Activated T-helper 2 cell treated with anti-CD3 and anti-CD28 coated beads, Interferon-gamma antibody, Interleukin-2, Interleukin-4, amounts not matched to agents 10 μg/mL and 5 μg/mL and 100 μg/mL, durations not matched to agents 14 hours and 24 hours and 36 hours (primary cell): ENCODE data around the gene RIMOC1. TPM values are rescaled to one million over a fixed set of nuclear protein-coding genes. Genes with fewer than 3 reads are reported as not detected.
"Not testable (repeated sequence)": the region's sequence is repeated elsewhere in the genome, so short reads cannot be mapped to it uniquely, and the experiment has no call there.

Source experiments
- DNase-seq: peaks from one replicate; pipeline ENCODE4 v3.0.0; 2021; ENCODE audit warnings: low spot score
- H3K27ac Mint-ChIP-seq: one replicate; pipeline ENCODE4 v1.8.0; 2021; ENCODE audit warnings: mixed read lengths
- H3K27me3 Mint-ChIP-seq: one replicate; pipeline ENCODE4 v1.8.0; 2021; ENCODE audit warnings: low read depth, mixed read lengths
- H3K36me3 Mint-ChIP-seq: one replicate; pipeline ENCODE4 v1.8.0; 2021; ENCODE audit warnings: low read depth, mixed read lengths
- H3K4me1 Mint-ChIP-seq: one replicate; pipeline ENCODE4 v1.8.0; 2021; ENCODE audit warnings: low read depth, mixed read lengths
- H3K4me3 Mint-ChIP-seq: one replicate; pipeline ENCODE4 v1.8.0; 2021; ENCODE audit warnings: low read depth, mild to moderate bottlenecking, moderate library complexity, mixed read lengths
- H3K9me3 Mint-ChIP-seq: one replicate; pipeline ENCODE4 v1.8.0; 2021; ENCODE audit warnings: mixed read lengths
- intact Hi-C: fragments of 100-400 bp; cut with micrococcal nuclease; formaldehyde crosslinking; loops from one replicate; pipeline ENCODE4 v1.15.1; 2023
- total RNA-seq: library from RNA; stranded (reverse); gene quantifications from 2 replicates; pipeline ENCODE4 v1.2.3, GENCODE V29; 2022

The RIMOC1 gene
- total RNA-seq, 1 donor from 2014 or later: 26.6 TPM

DNA sequence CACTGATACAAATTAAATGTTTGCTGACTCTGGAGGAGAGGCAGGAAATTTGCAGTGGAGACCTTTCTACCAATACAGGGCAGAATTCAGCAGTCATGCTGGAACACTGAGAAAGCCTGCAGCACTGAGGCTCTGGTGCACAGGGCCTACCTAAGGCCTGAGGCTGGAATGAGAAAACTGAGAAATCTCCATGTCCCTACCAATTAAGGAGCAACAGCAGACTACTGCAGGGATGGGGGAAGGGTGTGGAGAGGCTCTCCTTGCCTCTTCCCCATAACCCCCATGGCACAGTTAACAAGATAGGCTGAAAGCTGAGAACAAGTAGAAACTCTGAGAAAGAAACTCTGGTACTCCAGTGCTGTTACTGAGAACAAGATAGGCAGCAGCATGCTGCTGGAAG, 31.4 kb downstream of the RIMOC1 start:
- H3K9me3 Mint-ChIP-seq: no peaks in the 10 kb centered on the region
- no peaks in the 10 kb centered on the region for H3K4me1 Mint-ChIP-seq
- H3K4me3 Mint-ChIP-seq: no peak overlapping the region
- H3K27ac Mint-ChIP-seq: no peak overlapping the region
- H3K27me3 Mint-ChIP-seq: no peaks in the 10 kb centered on the region
- intact Hi-C loops: no loop called here
- H3K36me3 Mint-ChIP-seq: peaks cover 26% of the 10 kb centered on the region
- no peak for DNase-seq

DNA sequence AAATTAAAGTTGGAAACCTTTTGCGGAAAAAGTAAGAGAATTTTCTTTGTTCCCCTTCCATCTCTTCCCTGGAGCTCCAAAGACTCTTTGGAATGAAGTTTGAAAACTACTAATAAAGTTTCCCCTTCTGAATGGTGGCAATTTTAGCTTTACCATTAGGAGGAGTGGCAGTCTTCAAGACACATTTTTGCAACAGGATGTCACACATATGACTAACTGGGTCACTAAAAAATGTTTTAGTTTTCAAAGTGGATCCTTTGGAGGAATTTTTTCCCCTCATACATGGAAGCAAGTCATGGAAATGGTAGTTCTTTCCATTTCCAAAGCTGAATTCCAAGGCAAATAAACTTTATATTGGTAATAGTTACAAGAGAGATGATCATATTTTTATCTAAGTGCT, 36.5 kb downstream of the RIMOC1 start:
- Mint-ChIP-seq H3K36me3 (peaks cover 8% of the 10 kb centered on the region), H3K9me3 (no peaks in the 10 kb centered on the region), H3K4me3 (no peak overlapping the region), H3K4me1 (no peaks in the 10 kb centered on the region), H3K27ac (no peak overlapping the region), H3K27me3 (no peaks in the 10 kb centered on the region)
- no peak for DNase-seq
- intact Hi-C loops: no loop called here

DNA sequence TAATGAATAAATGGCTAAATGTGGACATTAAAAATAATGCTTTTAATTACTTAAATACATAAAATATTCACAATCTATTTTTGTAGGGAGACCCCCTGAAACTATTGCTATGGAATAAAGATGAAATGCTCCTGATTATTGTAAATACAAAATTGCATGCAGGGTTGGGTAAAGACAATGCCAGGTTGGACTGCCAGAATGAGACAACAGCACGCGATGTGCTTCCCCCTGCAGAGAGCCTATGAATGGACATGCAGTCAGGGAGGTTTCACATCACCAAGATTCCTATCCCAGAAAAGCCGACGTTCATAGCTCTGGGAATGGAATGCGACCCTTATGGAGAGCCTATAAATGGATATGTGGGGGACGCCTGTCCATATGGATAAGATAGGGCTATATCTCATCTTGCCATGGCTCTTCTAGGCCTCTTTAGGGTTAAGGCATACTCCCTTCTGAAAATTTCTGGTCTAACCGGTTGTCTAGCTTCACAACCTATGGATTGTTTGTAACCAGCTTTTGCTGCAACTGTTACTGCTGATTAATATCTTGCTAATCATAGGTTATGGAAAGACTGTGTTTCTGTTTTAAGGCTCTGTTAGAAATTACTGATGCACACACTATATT, 41.3 kb downstream of the RIMOC1 start:
- DNase-seq, H3K27me3 Mint-ChIP-seq, intact Hi-C loops, H3K9me3 Mint-ChIP-seq, H3K4me3 Mint-ChIP-seq, H3K36me3 Mint-ChIP-seq, H3K27ac Mint-ChIP-seq, H3K4me1 Mint-ChIP-seq: not testable (repeated sequence)

DNA sequence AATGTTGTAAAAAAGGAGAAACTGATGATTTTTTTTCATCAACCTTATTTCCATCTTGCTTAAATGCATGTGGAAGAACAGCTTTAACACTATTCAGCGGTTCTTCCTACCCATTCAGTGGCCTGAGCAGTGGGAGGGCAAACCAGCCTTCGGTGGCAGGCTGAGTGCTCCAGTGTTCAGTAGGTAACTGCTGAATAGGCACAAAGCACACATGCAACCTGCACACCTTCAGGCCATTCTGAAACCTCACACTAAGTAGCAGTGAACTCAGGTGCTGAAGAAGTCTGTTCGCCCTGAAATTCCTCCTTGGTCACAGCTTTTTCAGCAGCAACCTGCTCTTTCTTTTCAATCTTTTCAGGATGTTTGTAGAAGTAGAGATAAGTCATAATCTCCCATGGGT, 47.1 kb downstream of the RIMOC1 start:
- Mint-ChIP-seq H3K36me3 (no peaks in the 10 kb centered on the region), H3K4me1 (no peaks in the 10 kb centered on the region), H3K9me3 (no peaks in the 10 kb centered on the region), H3K4me3 (no peak overlapping the region), H3K27ac (no peak overlapping the region), H3K27me3 (peaks cover 3% of the 10 kb centered on the region)
- intact Hi-C loops: no loop called here
- DNase-seq: no peak

Other genes with a start within 250 kb of the RIMOC1 start
- gene OXCT1, start 33.9 kb upstream of the RIMOC1 start, total RNA-seq: 118 and 123 TPM in 2 replicates
- 16.1 and 17.2 TPM in 2 replicates for gene FBXO4, start 20.9 kb downstream of the RIMOC1 start, total RNA-seq